GM12874 (cell line): ENCODE measurements around the gene CLEC3A.

Experiments
- TF ChIP-seq, protein P1 (sequence below): IDR thresholded peaks from 2 replicates; pipeline ENCODE4 v1.5.1; 2011; ENCODE audit warnings: low read depth, mild to moderate bottlenecking, control low read depth, low read length, moderate library complexity; ENCODE audit not compliant: insufficient read depth

CLEC3A gene

GRCh38 chr16:78060295-78060694, 37.9 kb downstream of the CLEC3A start:
- TF ChIP-seq, protein P1, sequence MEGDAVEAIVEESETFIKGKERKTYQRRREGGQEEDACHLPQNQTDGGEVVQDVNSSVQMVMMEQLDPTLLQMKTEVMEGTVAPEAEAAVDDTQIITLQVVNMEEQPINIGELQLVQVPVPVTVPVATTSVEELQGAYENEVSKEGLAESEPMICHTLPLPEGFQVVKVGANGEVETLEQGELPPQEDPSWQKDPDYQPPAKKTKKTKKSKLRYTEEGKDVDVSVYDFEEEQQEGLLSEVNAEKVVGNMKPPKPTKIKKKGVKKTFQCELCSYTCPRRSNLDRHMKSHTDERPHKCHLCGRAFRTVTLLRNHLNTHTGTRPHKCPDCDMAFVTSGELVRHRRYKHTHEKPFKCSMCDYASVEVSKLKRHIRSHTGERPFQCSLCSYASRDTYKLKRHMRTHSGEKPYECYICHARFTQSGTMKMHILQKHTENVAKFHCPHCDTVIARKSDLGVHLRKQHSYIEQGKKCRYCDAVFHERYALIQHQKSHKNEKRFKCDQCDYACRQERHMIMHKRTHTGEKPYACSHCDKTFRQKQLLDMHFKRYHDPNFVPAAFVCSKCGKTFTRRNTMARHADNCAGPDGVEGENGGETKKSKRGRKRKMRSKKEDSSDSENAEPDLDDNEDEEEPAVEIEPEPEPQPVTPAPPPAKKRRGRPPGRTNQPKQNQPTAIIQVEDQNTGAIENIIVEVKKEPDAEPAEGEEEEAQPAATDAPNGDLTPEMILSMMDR = no peak

GRCh38 chr16:78060809-78061208, 38.5 kb downstream of the CLEC3A start:
- TF ChIP-seq, protein P1 = no peak

GRCh38 chr16:78065319-78065718, 43.0 kb downstream of the CLEC3A start:
- TF ChIP-seq, protein P1 = no peak

DNA sequence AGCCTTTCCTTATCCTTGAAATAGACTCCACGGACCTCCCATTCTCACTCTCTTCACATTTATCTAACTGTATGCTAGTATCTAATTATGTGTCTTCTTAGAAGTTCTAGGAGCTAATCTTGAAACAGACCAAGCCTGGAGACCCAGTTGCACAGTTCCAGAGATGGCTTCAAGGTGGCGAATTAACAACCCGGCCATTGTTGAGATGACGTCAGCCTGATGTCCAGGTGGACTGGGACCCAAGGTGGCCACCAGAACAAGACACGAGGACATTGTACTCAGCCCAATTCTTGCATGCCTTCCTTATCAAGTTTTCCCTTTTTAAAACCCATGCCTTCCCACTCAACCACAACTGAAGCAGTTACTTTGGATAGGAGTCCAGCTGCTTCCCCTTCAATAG, 47.6 kb downstream of the CLEC3A start:
- TF ChIP-seq, protein P1 = no peak

DNA sequence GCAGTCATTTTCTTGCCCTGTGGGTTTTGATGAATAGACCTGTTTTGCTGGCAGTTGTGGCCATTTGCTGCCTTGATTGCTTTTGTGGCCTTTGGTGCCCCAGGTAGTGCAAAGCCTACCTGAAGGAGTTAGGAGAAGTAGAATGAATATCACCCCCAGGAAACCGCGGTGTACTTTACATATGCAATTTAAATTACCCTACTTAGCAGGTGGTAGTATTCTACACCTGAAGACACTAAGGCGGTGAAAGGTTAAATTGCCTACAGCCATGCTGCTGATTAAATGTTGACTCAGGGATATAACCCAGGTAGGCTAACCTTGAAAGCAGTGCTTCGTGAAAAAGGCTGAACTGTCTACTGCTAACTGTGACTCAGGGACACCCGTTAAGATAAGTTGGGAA, 49.9 kb downstream of the CLEC3A start:
- TF ChIP-seq, protein P1 = no peak

DNA sequence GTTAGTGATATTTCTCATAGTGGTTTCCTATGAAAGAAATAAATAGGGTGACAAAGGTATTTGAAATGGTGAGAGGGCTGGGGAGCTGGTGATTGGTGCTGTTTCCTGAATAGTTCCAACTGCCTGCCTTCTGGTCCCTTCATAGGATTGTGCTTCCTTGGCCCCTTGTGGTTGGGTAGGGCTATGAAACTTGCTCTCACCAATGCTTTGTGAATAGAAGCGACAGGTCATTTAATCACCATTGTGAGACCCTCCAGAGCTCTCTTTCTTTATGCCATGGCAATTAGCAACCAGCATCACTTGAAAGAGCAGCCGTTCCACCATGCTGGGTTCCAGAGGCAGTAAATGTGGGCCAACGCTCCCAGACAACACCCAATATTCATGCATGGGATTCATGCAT, 53.5 kb downstream of the CLEC3A start:
- TF ChIP-seq, protein P1 = no peak

- TF ChIP-seq, protein P1 = no peak
These were observed 59.0 kb downstream of the CLEC3A start for GRCh38 chr16:78081341-78081740.
